Hematopoietic multipotent progenitor cell treated with erythropoietin and hydrocortisone succinate and interleukin-3 and kit ligand, for 17 days (in vitro differentiated cells): ENCODE results near the gene GIPC3.
A peak's percentile ranks its signal among the peaks of the same experiment; 100 is the strongest.

ENCODE experiments used
- DNase-seq: peaks from one replicate; pipeline ENCODE4 v3.0.0-alpha.2; 2015; ENCODE audit warnings: low spot score

The GIPC3 gene

GRCh38 chr19:3605361-3605760 is 20.1 kb downstream of the GIPC3 start:
- DNase-seq: no peak

DNA sequence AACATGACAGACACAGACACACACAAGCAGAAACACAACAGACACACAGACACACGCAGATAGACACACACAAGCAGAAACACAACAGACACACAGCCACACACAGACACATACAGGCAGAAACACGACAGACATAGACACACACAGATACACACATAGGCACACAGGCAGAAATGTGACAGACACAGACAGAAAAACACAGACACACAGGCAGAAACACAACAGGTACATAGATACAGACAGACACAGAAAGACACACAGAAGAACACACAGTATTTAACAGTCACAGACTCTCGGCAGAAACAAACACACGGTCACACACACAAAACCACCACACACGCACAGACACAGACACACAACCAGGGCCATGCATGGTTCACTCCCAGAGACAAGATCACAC is 20.5 kb downstream of the GIPC3 start:
- no peak for DNase-seq

- DNase-seq: no peak
These were observed 21.0 kb downstream of the GIPC3 start for GRCh38 chr19:3606174-3606689.

DNA sequence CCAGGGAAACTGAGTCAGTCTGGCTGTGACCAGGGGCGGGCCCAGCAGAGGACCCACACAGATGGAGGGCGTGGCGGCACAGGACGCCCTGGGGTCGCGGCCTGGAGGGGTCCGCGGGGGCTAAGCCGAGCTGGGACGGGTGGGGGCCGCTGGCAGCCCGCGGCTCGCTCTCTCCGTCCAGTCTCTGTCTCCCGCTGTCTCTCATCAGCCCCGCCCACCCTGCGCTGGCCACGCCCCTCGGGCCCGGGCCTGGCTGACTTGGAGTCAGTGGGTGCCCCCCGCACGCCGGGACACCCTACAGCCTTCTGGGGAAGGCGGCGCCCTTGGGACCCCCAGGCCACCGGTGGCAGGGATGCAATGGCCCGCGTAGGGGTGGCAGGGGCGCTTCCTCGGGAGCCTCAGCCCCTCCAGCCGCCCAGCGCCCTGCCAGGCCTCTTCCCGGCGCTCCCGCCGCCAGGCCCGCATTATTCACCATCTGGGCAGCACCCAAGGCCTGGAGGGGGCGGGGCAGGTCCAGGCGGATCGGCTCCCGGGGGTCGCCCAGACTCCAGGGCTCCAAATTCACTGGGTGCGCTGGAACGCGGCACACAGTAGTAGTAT is 21.5 kb downstream of the GIPC3 start, which contains the start of gene TBXA2R:
Gene TBXA2R (minus strand): TSS at position 186 of the 600 bp plus-strand sequence. CDS start 6,241 bp downstream, outside the sequence.
- DNase-seq: no peak

- DNase-seq: no peak
These were observed 22.2 kb downstream of the GIPC3 start for GRCh38 chr19:3607303-3608078.

GRCh38 chr19:3608079-3608641 is 22.9 kb downstream of the GIPC3 start:
- no peak for DNase-seq

DNA sequence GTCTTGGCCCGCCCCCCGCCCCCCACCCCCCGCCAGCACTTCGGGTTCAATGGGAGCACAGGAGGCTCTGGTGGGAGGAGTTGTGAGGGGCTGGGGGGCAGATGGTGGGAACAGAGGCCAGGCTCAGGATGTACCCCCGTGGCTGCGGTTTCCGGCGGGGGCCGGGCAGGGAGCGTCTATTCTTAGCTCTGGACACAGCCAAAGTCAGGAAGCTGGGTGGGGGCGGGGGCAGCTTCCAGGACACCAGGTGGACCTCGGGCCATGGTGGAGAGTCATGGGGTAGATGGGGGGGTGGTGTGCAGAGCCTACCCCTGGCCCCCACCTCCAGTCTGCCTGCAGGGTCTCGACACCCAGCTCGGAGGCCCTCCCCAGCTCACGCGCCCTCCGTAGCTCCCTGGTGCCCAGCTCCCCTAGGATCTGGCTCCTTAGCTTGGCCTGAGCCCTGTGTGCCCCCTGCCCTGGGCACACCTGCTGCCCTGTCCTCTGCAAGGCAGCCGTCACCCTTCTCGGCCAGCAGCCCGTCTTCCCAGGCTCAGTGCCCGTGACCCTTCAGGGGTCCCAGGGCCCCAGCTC is 23.6 kb downstream of the GIPC3 start:
- DNase-seq: no peak

DNA sequence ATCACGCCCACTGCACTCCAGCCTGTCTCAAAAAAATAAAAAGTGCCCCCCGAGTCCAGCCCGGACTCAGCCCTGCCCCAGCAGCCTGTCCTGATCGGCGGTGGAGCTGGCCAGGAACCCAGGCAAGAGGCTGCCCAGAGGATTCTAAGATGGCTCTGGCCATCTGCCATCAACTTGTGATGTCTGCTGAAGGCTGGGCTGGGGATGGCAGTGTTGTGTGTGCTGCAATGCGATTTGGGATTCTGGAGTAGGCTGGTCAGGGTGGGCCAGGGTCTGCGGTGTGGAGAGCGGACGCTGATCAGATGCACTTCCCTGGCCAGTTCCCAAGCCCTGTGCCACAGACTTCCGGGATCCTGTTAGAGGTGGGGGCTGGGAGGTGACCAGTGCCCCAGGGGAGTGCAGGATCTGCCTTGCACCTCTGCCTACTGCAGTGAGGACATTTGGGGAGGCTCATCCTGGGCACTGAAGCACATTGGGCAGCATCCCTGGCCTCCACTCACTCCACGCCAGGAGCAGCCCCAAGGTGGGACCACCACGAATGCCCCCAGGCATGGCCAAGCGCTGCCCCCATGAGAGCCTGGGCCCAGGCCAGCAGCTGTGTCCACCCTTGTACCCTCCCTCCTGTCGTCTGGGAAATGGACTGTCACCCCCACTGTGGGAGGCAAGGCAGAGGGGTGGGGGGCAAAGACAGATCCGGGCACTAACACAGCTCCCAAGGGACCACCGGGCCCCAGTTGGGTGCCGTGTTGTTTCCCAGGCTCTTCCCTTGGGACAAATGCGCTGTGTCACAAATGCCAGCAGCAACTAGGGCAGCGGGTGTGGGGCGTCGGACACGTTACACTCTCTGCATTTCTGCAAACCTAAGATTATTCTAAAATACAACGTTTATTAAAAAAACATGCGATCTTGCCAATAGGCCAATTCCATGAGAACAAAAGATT is 24.8 kb downstream of the GIPC3 start:
- DNase-seq: no peak

DNA sequence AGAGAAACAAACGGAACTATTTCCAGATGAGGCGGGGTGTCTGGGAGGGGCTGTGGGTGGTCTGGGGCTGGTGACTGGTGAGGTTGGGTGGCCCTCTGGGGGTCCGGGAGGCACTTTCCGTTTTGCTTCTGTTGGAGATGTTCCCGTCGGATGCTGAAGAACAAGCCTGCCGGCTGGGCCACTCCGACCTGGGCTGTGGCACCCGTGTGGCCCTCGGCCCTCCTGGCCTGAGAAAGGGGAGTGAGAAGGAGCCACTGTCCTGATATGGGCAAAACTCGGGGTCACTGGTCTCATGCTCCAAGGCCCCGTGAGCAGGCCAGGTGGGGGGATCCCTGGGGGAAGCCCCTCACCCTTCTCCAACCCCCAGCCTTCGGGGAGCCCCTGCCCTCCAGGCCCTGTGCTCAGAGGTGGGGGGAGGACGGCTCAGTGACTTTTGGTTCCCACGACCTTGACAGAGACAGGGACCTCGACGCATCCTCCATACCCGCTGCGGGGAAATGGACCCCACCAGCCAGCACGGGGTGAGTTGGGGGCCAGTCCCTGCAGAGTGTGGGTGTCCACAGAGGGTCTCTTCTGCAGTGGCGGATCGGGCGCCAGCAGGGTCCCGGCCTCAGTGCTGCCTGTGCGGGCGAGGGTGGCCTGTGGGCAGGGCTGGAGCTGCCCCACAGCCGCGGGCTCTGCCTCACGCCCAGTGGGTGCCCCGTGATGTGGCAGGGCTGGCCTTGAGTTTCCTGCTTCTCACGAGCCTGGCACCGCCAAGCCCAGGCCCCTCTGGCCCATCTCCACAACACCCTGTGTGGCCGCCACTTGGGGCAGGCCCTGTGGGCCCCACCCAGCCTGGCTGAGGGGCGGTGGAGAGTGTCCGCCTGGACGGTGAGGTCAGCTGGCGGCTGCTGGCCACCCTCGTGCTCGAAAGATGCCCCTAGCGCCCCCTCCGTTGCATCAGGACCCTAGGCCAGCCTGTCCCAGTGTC is 25.8 kb downstream of the GIPC3 start:
- no peak for DNase-seq

GRCh38 chr19:3611841-3612240 is 26.6 kb downstream of the GIPC3 start:
- no peak for DNase-seq

GRCh38 chr19:3612330-3612729 is 27.1 kb downstream of the GIPC3 start:
- no peak for DNase-seq

DNA sequence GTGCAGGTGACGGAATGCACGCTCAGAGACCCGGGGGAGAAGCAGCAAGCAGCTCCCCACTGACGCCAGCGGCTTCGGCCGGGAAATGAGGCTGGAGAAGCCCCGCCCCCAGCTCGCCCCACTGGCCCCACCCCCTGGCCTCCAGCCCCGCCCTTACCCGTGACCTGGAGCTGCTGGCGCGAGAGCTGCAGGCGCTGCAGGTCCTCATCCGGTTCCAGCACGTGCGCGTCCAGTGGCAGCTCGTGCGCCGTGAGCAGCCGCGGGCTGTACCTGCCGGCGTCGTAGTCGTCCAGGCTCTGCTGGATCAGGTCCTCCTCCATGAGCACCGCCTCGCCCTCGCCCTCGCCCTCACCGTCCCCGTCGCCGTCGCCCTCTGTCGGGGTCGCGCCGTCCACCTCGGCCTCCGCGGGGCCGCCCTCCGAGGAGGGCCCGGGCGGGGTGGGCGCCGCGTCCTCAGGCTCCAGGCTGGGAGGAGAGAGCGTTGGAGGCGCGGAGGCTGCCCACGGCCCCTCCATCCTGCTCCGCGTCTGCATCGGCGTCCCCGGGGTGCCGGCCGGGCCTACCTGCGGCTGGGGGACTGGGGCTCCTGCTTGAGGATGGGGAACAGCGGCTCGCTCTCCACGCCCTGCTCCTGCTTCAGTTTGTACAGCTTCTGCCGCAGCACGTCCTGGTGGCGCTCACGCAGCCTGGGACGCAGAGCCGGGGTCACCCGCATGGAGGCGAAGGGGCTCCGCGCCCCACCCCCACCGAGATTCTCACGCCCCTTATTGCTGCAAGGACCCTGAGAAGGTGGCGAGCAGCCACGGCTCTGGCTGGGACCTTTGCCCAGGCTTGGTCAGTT is 27.8 kb downstream of the GIPC3 start:
- no peak for DNase-seq

- DNase-seq: no peak
These were observed 28.8 kb downstream of the GIPC3 start for GRCh38 chr19:3613818-3614661.

DNA sequence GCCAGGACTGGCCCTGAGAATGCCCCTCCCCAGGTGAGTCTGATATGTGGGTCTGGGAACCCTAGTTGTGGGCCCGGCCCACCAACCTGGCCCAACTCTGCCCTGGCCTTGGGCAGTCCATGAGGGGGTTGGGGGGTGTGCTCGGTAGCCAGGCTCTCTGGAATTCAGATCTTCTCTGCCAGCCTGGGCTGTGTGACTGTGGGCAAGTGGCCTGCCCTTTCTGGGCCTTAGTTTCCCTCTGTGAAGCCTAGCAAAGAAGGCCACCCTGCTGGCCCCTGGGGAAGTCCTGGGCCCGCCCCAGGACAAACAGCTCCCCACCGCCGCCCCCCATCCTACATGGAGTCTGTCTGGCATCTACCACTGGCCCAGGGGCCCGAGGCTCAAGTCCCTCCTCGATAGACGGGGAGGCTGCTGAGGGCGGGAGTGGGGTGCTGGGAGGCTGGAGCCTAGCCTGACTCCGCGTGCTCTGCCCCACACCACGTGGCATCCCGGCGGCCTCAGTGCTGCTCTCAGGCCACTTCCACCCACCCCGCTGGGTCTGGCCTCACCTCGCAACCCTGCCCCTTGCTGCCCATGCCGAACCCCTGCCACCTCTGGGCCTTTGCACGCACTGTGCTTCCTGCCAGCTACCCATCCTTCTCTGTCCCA is 29.7 kb downstream of the GIPC3 start:
- no peak for DNase-seq

DNA sequence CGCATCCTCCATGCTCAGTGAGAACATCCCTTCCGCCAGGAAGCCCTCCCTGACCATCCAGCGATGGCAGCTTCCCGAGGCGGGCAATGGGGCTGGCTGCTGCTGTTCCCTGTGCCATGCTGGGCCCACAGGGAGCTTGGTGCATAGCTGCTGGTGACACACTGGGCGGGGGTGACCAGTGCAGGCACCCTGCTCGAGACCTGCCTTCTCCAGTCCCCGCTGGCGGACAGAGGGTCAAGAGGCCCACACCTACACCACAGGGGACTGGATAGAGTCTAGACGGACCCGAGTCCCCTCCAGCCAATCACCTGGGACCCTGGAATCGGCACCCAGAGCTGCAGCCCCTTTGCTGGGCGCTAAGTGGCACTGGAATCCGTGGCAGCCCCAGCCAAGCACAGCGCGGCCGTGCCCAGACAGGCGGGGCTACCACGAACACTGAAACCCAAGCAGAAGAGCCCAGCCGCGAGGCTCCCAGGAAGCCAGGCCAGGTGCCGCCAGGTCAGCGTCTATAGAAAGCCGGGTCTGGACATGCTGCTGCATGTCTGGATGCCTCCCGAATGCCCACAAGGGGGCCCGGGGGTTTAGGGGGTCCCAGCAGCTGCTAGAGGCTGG is 30.4 kb downstream of the GIPC3 start:
- no peak for DNase-seq

GRCh38 chr19:3617463-3617862 is 32.2 kb downstream of the GIPC3 start:
- no peak for DNase-seq

DNA sequence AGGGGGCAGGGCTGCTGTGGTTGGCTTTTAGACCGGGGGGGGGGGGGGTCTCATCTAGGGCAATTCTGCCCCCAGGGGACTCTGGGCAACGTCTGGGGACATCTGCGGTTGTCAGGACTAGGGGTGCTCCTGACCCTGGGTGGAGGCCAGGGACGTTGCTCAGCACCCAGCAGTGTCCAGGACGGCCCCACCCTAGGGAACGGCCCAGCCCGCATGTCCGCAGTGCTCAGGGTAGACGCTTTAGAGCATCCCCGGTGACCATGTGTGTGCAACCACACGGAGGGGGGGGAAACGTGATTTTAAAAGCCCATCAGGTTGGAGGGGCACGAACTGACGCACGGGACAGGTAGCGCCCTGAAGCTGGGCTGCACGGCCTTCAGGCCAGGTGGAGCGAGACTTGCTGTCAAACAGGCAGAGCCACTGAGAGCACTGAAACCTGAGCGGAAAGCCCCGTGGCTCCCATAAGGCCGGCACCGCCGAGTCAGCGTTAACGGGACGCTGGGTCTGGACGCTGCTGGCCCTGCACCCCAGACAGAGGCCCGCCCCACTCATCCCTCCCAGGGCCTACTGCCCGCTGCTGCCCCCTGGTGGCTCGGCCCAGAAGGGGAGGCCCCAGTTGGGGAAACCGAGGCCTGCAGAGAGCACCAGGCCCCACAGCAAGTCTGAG is 33.0 kb downstream of the GIPC3 start:
- peak; percentile 60 for DNase-seq
